HG02623 (cell line): ENCODE data around the gene HBQ1.
"Not testable (repeated sequence)": the region's sequence is repeated elsewhere in the genome, so short reads cannot be mapped to it uniquely, and the experiment has no call there.

Experiments used
- ATAC-seq: cut with Tn5 transposase; IDR thresholded peaks from one replicate; pipeline ENCODE4 v1.9.1; 2021; ENCODE audit warnings: moderate library complexity; ENCODE audit not compliant: unreplicated experiment

HBQ1 gene

DNA sequence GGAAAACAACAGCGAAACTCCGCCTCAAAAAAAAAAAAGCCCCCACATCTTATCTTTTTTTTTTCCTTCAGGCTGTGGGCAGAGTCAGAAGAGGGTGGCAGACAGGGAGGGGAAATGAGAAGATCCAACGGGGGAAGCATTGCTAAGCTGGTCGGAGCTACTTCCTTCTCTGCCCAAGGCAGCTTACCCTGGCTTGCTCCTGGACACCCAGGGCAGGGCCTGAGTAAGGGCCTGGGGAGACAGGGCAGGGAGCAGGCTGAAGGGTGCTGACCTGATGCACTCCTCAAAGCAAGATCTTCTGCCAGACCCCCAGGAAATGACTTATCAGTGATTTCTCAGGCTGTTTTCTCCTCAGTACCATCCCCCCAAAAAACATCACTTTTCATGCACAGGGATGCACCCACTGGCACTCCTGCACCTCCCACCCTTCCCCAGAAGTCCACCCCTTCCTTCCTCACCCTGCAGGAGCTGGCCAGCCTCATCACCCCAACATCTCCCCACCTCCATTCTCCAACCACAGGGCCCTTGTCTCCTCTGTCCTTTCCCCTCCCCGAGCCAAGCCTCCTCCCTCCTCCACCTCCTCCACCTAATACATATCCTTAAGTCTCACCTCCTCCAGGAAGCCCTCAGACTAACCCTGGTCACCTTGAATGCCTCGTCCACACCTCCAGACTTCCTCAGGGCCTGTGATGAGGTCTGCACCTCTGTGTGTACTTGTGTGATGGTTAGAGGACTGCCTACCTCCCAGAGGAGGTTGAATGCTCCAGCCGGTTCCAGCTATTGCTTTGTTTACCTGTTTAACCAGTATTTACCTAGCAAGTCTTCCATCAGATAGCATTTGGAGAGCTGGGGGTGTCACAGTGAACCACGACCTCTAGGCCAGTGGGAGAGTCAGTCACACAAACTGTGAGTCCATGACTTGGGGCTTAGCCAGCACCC lies 5.0 kb upstream of the HBQ1 start:
- ATAC-seq: no peak

DNA sequence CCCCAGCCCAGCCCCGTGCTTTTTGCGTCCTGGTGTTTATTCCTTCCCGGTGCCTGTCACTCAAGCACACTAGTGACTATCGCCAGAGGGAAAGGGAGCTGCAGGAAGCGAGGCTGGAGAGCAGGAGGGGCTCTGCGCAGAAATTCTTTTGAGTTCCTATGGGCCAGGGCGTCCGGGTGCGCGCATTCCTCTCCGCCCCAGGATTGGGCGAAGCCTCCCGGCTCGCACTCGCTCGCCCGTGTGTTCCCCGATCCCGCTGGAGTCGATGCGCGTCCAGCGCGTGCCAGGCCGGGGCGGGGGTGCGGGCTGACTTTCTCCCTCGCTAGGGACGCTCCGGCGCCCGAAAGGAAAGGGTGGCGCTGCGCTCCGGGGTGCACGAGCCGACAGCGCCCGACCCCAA lies 4.3 kb upstream of the HBQ1 start:
- not testable (repeated sequence) for ATAC-seq

DNA sequence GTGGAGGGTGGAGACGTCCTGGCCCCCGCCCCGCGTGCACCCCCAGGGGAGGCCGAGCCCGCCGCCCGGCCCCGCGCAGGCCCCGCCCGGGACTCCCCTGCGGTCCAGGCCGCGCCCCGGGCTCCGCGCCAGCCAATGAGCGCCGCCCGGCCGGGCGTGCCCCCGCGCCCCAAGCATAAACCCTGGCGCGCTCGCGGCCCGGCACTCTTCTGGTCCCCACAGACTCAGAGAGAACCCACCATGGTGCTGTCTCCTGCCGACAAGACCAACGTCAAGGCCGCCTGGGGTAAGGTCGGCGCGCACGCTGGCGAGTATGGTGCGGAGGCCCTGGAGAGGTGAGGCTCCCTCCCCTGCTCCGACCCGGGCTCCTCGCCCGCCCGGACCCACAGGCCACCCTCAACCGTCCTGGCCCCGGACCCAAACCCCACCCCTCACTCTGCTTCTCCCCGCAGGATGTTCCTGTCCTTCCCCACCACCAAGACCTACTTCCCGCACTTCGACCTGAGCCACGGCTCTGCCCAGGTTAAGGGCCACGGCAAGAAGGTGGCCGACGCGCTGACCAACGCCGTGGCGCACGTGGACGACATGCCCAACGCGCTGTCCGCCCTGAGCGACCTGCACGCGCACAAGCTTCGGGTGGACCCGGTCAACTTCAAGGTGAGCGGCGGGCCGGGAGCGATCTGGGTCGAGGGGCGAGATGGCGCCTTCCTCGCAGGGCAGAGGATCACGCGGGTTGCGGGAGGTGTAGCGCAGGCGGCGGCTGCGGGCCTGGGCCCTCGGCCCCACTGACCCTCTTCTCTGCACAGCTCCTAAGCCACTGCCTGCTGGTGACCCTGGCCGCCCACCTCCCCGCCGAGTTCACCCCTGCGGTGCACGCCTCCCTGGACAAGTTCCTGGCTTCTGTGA lies 3.5 kb upstream of the HBQ1 start, which contains the start of gene HBA1:
HBA1 (plus strand) TSS at position 204 of the 906 bp plus-strand sequence; CDS start at position 241, 37 bp downstream.
- ATAC-seq: not testable (repeated sequence)

DNA sequence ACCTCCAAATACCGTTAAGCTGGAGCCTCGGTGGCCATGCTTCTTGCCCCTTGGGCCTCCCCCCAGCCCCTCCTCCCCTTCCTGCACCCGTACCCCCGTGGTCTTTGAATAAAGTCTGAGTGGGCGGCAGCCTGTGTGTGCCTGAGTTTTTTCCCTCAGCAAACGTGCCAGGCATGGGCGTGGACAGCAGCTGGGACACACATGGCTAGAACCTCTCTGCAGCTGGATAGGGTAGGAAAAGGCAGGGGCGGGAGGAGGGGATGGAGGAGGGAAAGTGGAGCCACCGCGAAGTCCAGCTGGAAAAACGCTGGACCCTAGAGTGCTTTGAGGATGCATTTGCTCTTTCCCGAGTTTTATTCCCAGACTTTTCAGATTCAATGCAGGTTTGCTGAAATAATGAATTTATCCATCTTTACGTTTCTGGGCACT lies 2.9 kb upstream of the HBQ1 start:
- no peak for ATAC-seq

DNA sequence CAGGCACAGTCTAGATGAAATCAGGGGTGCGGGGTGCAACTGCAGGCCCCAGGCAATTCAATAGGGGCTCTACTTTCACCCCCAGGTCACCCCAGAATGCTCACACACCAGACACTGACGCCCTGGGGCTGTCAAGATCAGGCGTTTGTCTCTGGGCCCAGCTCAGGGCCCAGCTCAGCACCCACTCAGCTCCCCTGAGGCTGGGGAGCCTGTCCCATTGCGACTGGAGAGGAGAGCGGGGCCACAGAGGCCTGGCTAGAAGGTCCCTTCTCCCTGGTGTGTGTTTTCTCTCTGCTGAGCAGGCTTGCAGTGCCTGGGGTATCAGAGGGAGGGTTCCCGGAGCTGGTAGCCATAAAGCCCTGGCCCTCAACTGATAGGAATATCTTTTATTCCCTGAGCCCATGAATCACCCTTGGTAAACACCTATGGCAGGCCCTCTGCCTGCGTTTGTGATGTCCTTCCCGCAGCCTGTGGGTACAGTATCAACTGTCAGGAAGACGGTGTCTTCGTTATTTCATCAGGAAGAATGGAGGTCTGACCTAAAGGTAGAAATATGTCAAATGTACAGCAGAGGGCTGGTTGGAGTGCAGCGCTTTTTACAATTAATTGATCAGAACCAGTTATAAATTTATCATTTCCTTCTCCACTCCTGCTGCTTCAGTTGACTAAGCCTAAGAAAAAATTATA lies 2.1 kb upstream of the HBQ1 start:
- ATAC-seq: no peak

DNA sequence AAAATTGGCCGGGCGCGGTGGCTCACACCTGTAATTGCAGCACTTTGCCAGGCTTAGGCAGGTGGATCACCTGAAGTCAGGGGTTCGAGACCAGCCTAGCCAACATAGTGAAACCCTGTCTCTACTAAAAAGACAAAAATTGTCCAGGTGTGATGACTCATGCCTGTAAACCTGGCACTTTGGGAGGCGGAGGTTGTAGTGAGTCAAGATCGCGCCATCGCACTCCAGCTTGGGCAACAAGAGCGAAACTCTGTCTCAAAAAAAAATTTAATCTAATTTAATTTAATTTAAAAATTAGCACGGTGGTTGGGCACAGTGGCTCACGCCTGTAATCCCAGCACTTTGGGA lies 1.6 kb upstream of the HBQ1 start:
- ATAC-seq: no peak

DNA sequence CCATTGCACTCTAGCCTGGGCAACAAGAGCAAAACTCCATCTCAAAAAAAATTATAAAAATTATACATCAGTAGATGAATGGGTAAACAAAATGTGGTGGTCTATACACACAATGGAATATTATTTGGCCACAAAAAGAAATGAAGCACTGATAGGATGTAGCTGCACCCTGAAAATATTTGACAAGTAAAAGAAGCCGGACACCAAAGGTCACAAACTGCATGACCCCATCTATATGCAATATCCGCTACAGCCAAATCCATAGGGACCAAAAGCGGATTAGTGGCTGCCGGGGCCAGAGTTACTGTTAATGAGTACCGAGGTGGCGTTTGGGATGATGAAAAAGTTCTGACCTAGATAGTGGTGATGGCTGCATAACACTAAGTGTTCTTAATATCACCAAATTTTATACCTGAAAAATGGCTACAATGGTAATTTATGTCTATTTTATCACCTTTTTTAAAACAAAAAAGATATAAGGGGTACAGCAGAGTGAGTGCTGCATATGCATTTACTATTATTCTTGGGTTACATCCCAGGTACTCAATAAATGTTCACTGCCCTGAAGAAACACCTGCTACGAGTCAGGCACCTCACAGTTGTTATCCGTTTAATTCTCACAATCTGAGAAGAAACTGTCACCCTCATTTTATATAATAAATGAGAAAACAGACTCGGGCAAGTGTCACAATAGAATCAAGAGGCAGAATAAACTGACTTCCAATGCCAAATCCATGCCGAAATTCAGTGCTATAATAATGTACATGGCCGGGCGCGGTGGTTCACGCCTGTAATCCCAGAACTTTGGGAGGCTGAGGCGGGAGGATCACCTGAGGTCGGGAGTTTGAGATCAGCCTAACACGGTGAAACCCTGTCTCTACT lies 807 bp upstream of the HBQ1 start:
- no peak for ATAC-seq

DNA sequence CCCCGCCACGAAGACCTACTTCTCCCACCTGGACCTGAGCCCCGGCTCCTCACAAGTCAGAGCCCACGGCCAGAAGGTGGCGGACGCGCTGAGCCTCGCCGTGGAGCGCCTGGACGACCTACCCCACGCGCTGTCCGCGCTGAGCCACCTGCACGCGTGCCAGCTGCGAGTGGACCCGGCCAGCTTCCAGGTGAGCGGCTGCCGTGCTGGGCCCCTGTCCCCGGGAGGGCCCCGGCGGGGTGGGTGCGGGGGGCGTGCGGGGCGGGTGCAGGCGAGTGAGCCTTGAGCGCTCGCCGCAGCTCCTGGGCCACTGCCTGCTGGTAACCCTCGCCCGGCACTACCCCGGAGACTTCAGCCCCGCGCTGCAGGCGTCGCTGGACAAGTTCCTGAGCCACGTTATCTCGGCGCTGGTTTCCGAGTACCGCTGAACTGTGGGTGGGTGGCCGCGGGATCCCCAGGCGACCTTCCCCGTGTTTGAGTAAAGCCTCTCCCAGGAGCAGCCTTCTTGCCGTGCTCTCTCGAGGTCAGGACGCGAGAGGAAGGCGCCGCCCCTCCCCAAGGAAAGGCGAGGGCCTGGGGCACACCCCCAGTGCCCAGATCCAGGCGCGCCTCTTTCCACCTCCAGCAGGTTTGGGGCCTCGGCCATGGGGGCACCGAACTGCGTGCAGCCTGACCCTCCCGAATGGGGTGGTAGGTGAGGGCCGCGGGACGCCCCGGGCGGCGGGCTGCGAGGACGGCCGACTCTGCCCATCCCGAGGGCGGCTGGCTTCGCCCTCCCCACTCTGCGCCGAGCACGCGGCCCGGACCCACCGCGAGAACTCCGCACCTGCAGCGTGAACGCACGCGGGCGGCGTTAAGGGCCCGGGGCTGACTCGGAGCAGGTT lies 664 bp downstream of the HBQ1 start:
- ATAC-seq: no peak

DNA sequence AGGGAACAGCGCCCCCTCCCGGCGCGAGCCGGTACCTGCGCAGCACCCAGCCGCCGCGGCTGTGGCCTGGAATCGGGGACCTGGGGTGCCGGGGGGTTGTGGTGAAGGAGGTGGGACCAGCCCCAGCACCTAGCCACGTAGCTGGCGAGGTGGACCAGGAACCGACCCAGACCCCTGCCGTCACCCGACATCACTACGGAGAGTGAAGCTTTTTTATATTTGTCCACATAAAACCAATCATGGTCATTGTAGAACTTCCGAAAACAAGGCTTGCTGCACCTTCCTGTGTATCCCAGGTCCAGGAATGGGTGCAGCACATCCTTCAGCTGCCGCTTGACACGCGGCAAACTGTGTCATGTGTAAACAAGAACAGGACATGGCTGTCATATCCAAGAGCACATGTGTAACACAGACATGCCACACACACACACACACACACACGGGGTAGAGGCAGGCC lies 1.3 kb downstream of the HBQ1 start:
- ATAC-seq: no peak

DNA sequence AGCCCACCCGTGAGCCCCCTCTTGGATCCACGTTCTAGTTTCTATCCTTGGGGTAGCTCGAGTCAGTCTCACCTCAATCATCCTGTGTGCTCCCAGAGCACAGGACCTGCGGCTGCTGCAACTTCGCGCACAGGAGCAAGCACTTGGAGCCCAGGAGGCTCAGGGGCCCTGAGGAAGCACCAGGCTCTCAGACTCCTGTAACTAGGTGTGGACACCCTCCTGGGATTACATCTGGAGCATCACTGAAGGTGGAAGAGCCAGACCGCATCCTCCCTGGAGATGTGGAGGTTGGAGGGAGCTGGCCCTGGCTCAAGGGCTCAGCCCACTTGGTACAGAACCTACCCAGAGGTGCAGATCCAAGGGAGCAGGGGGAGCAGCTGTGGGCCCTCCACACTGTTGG lies 2.7 kb downstream of the HBQ1 start:
- no peak for ATAC-seq

DNA sequence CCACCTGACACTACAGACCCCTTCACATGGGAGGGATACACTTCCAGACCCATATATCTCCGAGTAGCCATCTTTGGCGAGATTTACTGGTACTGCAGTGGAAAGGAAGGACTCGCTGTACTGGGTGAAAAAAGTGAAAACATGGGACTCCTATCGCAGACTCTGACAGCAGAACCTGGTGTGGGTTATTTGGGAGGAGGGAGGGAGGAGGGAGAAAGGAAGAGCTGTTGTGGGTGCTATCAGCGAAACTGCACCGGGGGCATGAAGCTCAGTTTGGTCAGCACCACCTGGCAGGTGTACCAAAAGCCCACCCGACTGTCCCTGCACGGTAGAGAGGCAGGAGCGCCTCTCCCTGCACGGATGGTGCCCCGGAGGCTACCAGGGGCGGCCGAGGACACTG lies 5.0 kb downstream of the HBQ1 start:
- no peak for ATAC-seq

DNA sequence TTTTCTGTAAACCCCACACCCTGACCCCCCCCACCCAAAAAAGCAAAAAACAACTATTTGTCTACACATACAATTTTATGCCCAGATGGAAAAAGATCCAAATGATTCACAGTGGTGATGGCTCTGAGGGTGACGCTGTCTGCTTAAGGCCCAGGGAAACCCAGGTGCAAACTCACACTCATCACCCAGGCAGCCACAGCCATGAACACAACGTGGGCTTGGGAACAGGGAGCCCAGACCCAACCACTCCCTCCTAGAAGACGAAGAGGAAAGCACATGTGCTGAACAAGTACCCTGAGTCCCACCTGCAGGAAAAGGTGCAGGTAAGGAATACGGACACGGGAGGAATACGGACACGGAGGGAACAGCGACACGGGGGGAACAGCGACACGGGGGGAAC lies 5.4 kb downstream of the HBQ1 start:
- ATAC-seq: no peak

DNA sequence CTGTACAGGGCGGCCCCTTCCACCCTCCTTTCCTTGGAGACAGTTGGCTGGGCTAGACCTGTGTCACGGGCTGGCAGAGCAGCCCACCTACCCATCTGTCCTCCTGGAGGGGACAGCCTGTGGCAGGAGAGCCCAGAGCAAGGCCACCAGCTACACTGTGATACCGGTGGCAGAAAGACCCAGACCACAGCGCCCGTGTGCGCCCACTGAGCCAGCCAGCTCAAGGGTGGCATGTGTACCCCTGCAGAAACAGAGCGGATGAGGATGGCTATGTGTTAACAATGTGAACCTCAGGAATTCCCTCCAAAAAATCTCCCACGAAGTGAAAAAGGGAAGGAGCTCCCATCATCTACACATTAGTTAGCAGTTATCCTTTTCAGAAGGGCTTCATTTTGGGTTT lies 7.1 kb downstream of the HBQ1 start:
- ATAC-seq: no peak

DNA sequence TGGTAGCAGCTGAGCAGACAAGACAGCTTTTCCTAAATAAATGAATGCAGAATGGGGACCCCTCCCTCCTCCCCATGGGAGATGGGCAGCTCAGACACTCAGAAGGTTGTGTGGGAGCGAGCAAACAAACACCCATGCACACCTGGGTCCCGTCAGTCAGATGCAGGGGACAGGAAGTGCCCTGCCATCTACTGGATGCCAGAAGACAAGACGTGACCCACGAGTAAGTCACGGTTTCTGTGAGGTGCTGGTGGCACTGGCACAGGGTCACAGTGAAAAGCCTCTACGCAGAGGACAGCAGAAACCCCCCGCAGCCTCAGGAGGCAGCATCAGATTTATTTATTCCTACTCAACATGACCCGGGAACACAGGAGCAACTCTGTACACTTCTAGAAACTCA lies 8.4 kb downstream of the HBQ1 start:
- ATAC-seq: no peak

DNA sequence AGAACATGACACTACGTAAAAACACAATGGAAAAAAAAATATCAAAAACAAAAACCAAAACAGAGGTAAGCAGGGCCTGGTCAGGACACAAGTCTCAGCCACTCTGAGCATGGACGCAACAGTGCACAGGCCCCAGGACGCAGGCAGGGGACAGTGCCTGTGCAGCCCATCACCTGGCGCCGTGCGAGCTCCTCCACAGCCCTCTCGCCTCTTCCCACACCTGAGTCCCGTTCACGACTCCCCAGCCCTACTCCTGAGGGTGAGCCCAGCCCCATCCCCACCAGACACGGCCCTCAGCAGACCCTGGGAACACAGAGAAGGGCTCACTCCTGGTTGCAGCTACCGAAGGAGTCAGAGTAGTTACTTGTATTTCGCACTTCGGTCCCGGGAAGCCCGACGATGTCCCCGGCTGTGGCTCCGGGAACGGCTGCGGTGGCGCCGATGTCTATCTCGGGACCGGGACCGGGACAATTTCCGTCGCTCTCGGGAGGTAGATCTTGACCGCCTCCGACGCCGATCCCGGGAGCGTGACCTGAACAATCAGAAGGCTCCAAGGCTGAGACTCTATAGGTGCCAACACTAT lies 9.4 kb downstream of the HBQ1 start:
- no peak for ATAC-seq

DNA sequence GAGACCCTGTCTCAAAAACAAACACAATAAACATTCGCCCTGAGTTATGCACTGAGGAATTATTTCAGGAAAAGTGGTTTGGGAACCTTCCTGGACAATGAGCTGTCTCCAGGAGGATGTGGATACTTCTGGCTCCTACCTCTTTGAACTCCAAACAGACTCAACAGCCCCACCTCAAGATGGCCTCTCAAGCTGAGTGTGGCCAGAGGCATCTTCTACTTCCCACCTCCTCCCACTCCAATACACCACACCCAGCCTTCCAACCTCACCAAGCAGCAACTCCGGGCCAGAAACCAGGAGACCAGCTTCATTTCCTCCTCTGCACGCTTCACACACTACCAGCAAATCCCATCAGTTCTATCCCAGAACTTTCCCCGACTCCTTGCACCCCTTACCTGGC lies 11.6 kb downstream of the HBQ1 start:
- ATAC-seq: no peak

DNA sequence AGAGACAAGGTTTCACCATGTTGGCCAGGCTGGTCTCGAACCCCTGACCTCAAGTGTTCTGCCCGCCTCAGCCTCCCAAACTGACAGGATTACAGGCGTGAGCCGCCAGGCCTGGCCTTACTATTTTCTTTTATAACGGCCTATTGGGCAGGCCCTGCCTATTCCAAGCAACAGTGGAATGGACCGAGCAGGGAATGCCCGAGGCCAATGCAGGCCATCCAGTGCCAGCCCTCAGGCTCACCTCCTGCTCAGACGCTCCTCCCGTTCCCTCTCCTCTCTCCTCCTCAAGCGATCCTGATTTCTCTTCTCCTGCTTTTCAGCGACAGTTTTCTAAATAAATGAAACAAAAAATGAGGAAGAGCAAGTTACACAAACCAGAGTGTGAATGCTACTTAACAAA lies 12.4 kb downstream of the HBQ1 start:
- no peak for ATAC-seq

DNA sequence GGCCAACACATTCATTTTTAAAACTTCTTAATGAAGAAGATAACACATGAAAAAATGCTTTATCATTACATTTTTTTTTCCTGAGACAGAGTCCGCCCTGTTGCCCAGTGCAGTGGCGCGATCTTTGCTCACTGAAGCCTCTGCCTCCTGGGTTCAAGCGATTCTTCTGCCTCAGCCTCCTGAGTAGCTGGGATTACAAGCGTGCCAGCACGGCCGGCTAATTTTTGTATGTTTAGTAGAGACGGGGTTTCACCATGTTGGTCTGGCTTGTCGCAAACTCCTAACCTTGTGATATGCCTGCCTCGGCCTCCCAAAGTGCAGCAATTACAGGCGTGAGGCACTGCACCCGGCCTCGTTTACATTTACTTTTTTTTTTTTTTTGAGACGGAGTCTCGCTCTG lies 13.2 kb downstream of the HBQ1 start:
- ATAC-seq: no peak

DNA sequence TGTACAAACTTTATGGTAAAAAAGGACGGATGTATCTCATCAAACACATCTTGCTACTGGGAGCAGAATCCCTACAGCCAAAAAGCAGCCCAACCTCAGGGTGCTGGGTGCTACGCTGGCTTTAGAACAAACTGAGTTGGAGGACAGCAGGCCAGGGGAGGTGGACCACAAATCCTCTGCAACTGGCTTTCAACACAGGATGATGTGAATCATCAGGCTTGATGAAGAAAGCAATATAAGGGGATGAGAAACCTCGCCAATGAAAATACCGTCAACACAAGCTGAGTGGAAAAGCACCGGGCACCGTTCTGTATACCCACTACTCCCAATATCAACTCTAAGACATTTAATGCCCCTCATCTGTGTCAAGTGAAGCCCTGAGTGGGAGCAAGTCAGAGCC lies 14.3 kb downstream of the HBQ1 start:
- no peak for ATAC-seq
